Stimulated activated CD4-positive, alpha-beta T cell treated with anti-CD3 and anti-CD28 coated beads, Interleukin-12 subunit alpha, Interleukin-12 subunit beta, amount 100 ng/mL, for 24 hours (primary cell): ENCODE data around the gene DOCK2.
"Not testable (repeated sequence)": the region's sequence is repeated elsewhere in the genome, so short reads cannot be mapped to it uniquely, and the experiment has no call there.

Experiments
- DNase-seq, 2 experiments: peaks; one replicate each; pipeline ENCODE4 v3.0.0-alpha.2; 2020; ENCODE audit warnings: low read depth in 2 of 2

DOCK2 gene

DNA sequence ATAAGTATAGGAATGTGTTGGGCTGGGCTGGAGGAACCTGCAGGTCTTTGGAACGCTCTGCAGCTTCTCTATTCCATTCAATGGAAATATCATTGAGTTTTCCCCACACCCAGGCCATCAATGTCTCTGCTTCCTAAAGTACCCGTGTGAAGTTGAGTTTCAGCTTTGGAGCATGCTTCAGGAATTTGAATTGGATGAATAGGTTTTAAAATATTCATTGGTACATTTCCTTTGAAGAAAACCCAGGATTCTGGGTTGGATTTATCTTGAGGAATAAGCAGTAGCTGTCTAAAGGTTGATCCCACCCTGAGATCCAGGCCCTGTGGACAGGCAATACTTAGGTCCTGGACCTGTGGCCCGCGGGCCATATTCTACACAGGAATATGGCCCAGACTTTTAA lies 306.0 kb downstream of the DOCK2 start:
- DNase-seq, result no peak

DNA sequence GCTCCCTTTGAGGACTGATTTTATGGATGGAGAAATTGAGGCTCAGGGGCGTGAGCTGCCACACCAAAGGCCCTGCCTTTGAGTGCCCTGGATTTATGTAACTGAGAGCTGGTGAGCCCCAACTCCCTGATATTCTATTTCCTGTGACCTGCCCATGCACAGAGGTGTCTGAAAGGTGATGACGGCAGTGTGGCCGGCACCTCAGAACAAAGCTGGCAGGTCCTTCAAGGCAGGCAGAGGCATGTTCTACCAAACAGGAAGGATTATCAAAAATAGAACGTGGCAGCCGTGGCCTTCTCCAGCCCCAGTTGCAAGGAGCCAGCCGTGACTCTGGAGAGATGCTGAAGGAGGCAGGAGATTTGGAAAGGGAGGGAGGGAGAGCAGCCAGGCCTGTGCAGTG lies 307.0 kb downstream of the DOCK2 start:
- no peak for DNase-seq

DNA sequence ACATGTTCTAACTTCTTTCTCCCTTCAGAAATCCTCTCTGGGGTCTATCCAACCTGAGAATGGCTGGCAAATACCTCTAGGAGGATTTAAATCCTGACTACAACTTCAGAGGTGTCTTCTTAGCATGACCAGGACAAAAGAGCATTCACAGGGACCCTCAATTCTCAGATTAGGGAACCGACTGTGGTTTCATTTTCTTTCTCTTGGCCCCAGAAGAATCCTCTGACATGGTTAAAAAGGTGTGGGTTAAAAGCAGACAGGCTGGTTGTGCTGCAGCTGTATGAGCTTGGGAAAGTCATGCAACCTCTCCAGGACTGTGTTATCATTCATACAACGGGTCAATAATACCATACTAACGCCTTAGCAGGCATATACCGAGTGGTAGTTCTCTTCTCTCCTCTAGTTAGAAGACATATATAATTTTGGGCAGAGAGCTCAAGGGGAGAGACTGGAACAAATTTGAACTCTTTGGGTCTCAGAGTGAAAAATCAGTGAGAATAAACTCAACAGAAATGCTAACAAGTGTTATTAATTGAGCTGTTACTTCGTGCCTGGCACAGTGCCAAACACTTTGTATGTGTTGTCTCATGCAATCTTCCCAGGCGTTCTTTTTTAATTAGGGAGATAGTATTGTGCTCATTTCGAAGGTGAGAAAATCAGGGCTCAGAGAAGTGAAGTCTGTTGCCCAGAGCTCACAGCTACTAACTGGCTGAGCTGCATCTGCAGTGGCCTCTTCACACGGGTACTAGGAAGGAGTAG lies 308.0 kb downstream of the DOCK2 start:
- no peak for DNase-seq

DNA sequence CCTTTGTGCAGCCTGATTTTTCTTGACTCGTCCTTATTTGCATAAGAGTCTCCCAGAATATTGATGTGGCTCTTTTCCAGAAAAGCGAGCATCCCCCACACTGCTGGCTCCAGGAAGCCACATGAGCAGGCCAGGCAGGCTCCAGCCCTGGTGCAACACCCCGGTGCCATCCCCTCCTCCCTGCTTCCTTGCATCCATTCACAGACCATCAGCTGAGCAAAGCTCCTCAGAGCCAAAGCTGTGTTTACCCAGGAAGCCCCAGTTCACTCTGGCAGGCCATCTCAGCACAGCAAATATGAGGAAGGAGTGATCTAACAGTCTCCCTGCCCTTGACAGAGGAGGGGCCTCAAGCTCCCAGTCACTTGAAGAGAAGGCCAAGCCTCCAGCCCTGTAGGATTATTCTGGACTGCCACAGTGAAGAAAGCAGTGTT lies 308.8 kb downstream of the DOCK2 start:
- DNase-seq, result no peak

DNA sequence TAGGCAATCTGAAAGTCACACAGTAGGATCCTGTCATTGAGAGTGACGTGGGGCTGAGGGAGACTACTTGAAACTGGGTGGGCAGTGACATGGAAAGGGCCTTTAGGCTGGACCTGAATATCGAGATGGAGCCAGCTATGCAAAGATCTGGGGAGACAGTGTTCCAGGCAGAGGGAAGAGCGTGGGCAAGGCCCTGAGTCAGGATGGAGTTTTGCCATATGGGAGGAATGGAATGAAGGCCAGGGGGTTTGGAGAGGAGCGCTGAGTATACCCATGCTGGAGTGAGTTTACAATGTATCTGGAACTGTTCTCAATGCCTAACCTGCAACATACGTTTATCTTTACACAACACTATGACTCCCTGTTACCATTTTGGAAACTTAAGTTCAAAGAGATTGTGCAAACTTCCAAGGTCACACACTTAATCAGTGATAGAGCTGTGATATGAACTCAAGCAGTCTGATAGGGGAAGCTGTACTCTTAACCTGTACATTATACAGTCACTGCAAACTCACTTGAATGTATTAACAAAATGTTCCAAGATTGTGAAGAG lies 309.7 kb downstream of the DOCK2 start:
- no peak for DNase-seq

DNA sequence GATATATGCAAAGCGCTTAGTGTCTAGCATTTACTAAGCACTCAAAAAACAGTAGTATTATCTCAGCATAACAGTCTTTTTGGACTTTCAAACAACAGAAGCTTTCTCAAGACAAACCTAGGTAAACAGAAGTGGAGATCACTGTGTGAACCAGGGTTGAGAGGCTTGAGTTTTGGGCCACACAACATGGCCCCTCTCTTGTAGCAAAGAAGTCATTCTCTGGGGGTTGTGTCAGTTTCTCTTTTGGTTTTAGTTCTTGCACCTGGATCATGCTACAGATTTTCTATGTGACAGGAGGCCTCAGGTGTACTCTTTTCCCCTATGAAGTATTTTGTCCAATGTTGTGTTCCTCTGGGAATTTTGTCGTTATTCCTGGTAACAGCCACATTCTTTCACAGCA lies 313.3 kb downstream of the DOCK2 start:
- DNase-seq, result no peak

DNA sequence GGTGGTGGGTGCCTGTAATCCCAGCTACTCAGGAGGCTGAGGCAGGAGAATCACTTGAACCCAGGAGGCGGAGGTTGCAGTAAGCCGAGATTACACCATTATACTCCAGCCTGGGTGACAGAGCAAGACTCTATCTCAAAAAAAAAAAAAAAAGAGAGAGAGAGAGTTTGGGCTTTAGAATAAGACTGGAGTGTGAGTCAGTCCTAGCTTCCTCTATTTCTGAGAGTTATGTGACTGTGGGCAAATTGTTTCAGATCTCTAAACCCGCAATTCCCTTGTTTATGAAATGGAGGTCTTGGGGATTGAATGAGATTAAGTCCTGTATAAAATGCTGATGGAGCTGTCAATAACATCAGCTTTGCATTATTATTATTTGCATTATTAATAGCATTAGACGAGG lies 316.1 kb downstream of the DOCK2 start:
- DNase-seq, result not testable (repeated sequence)

DNA sequence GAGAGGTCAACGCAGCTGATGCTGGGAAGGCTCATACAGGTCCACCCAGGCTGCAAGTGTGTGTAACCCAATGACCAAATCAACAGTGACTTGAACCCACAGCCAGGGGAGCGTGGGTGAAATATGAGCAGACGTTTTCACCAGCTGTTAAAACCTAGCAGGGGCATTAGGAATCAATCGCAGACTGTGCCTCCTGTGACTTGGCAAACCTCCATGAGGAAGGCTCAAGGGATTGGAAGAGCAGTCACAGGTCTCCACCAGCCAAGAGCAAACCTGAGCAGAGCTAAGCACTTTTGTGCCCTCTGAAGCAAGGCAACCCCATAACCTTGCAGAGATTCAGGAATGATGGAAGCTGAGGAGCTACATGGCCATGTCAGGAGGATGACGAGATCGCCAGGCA lies 317.7 kb downstream of the DOCK2 start:
- no peak for DNase-seq

DNA sequence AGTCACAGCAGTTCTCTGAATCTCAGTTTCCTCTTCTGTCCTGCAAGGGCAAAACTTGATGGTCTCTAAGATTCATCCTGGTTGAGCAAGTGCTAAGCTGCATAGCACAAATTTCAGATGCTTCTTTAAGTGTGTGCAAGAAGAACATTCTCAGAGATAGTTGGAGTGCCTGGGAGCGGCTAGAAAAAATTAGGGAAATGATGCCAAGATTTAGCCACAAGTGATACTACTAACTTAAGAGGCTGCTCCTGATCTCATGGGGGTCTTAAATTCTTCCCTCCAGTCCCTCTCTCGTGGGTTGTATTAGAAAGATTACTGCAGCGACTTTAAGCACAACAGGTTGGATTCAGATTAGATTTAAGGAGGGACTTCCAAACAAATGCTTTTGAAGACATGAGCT lies 319.1 kb downstream of the DOCK2 start:
- DNase-seq, result no peak

DNA sequence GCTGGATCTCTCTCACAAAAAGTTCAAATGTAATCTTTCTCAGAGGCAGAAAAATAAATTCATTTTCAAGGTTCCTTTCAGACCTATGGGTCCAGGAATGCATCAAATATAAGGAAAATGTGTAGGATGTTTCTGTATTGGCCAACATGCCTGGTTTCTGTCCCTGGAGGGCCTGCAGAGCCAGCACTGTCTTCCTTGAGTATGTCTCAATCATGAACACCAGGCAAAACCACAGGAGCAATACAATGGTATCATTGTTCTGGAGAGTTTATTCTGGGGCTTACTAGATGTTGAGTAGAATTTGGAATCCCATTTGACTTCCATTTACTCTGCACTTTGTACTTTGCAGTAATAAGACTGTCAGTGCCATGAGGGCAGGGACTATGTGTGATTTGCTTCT lies 319.7 kb downstream of the DOCK2 start:
- DNase-seq, result no peak

DNA sequence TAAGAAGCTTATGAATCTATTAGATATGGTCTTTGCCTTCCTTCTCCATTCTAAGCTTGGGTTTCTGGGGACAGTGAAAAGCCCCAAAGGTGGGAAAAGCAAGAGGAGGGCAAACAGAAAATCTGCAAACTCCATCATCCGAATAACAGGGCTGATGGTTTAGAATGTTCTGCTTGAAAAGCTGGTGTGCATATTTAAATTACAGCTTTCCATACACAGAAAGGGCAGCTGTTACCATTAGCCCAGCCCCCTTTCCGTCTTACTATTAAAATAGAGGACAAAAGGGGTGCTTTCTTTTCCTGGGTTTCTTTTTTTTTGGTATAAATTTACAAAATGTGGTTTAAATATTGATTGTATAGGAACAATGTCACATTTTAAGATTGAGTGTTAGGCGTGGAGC lies 321.2 kb downstream of the DOCK2 start:
- no peak for DNase-seq

DNA sequence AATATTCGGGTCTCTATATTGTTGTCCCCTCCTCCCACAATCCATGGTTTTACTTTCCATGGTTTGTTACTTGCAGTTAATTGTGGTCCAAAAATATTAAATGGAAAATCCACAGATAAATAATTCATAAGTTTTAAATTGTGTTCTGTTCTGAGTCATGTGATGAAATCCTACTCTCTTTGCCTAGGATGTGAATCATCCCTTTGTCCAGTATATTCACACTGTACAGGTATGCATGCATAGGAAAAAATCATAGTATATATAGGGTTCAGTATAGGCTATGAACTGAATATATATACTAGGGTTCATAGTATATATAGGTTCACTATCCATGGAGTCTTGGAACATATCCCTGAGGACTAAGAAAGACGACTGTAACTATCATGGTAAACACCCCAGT lies 323.6 kb downstream of the DOCK2 start:
- DNase-seq, result no peak

DNA sequence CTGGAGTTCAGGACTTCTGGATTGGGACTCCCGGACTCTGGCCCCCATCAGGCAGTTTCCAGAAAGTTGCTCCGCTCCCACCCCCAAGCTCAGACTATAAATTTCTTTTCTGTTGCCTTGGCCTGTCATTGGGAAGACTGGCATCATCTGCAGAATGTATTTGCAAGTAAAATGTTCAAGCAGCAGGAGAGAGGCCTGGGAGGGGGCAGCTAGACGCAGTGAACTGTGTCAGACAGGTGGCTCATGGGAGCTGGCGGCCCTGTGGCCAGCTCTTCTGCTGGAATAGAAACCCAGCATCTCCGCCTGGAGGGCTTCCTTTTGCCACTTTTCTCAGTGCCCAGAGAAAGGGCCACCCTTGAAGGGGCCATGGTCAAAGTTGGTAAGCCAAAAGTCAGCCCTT lies 327.2 kb downstream of the DOCK2 start:
- no peak for DNase-seq

DNA sequence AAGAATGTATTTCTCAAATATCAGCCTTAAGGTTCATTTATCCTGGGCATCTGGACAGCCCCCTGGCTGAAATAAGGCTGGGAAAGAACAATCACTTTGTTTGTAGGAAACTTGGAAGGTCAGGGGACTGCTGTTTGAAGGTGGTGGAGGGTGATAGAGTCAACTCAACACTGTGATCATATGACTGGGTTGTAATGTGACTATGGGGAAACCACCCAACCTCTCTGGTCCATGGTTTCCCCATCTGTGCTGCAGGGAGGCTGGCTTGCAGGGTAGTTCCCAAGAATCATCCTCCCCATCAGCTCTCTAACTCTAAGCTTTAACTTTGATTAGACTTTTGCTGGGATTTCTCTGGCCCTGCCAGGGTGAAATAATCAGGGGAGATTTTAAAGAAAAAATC lies 333.3 kb downstream of the DOCK2 start:
- no peak for DNase-seq

DNA sequence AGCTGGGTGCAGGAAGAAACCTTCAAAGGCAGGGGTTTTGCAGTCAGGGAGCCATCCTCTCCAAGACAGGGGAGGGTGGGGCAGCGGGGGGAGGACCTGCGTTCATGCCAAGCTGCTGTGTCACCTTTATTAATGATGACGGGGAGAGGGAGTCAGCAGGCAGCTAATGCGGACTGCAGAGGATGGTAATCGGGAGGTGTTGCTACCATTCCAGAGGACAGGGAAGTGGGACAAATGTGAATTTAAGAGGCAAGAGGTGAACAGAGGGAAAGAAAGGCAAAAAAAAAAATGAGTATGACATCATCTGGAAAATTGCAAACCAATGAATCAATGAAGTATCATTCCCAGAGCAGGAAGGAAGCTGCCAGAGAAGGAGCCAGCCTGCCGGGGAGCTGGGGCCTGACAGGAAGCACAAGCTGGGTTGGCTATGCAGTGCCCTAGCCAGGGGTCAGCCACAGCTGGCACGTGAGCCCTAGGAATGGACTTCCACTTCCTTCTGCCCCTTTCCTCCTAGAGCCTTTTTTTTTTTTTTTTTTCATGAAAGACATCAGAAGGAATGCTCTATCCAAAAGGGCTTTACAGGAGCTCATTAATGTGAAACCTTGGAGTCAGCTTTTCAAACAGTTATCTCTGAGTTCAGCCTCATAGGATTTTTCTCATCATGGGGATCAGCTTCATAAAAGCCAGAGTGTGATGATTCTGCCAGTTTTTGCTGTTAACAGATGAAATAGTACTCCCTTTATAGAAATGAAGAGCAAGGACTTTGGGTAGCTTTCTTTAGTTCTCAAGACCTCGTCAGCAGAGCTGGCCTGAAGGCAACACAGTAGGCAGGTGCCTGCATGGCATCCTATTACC lies 334.1 kb downstream of the DOCK2 start:
- DNase-seq, result no peak

DNA sequence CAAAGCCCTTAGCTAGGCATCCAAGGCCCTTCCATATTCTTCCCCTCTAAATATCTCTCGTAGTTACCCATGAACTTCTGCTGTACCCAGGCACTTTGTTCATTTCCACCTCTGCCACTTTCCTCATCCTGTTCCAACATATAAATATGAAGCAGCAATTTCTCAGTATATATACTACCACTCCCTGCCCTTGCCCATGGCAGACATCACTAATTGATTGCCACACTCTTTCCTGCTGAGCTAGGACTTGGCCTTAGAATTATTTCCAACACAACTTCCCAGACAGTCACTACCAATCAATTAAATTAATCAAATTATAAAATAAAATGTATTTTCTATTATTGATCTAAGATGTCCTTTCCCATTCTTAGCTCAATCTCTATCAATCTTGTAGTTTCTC lies 334.7 kb downstream of the DOCK2 start:
- DNase-seq, result no peak

DNA sequence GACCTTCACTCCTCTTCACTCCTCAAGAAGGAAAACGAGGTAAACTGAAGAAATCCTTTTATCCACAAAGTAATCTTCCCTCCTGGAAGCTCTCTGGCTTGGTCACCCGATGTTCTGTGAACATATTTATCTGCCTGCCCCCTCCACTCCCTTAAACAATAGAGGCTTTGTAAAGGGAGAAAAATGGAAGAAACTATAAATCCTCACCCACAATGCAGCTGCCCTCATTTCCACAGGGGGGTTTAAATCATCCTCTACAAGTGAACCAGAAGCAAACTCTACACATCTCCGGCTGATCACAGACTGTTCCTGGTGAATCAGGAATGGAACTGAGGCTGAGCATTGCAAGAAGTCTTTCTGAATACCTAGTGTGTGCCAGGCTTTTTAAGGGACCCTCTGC lies 336.0 kb downstream of the DOCK2 start:
- no peak for DNase-seq

DNA sequence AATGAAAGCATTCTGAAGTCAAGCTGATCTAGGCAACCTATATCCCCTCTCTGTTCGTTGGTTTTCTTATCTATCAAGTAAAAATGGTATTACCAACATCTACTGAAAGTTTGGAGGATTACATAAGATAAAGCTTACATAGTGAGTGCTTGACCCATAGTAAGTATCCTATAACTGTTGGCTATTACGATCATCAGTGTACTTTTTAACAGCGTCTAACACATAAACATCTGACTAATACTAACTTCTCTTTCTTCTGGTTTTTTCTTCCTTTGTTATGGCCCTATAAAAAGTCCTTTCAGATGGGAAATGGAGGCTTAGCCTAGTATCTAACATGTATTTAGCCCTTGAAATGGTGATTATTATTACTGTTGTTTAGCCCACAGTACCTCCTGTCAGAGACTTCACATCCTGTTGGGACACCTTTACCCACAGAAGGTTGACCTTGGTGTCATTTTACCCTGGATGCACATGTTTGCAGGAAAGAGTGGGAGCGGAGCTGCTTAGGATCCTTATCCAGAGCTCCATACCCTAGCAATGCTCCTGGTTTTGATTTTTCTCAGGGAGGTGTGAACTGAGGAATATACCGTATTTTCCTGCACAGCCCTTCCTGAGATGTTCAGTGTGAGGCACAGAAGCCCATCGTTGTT lies 337.2 kb downstream of the DOCK2 start:
- no peak for DNase-seq

DNA sequence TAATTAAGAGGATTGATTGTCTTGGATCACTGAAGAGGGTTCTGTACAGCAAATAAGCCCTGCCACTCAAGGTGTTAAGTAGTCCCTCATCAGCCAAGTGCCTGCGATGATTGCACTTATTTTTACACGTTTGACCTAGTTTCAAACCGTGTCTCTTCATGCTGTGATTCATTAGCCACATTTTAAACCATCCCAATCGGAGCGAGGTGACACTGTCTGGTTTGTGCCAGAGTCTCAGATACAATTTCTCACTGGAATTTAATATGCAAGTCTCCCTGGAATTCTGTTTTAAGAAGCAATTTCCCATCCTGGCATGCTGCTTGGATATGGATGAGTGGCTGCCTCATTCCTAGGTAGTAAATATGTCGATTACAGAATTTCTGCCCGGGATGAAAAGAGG lies 341.6 kb downstream of the DOCK2 start:
- no peak for DNase-seq

DNA sequence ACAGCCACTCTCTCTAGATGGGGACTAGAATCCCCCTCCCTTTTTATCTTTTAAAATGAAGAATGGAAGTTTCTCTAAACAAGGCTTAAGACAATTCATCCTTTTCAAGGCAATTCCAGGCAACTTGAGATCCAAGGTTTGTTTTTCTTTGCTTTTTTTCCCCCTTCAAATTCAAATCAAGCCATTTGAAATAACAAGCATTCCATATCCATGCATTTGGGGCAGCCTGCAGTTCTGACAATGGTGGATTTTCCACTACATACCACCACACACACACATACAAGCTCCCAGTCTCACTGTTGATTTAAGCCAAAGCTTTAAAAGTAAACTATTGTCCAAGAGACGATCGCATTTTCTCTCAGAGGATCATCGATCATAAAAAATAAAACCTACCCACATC lies 342.8 kb downstream of the DOCK2 start:
- DNase-seq, result no peak

DNA sequence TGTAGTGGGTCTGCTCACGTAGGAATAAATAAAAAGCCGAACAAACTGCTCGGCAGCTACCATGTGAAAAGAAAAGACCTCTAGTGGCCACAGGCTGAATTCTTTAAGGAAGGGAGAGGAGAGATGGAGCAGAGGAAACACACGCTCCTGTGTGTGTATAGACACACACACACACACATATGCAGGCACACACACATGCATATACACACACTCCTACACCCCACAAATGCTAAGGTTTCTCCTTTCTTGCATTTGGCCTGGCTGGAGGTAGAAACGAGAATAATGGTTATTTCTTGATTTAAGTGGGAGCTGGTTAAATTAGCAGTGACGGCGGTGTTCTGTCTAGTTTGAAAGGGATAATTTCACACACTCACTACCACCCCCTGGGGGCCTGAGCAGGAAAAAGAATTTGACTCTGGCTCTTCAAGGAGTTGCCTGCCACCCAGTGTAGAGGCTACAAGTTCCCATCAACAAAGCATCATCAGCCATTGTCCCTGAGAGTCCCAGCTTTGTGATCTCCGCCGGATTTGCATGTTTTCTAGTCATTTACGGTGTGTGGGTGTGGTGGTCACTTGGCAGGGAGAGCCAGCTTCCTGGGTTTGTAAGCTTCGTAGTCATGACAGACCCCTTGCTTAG lies 343.5 kb downstream of the DOCK2 start, which contains the start of gene INSYN2B:
TSS of gene INSYN2B (minus strand) at position 78 of the 636 bp plus-strand sequence. CDS start 96,597 bp downstream, outside the sequence.
- DNase-seq, result peak in 1 of 2 experiments; percentile 6

DNA sequence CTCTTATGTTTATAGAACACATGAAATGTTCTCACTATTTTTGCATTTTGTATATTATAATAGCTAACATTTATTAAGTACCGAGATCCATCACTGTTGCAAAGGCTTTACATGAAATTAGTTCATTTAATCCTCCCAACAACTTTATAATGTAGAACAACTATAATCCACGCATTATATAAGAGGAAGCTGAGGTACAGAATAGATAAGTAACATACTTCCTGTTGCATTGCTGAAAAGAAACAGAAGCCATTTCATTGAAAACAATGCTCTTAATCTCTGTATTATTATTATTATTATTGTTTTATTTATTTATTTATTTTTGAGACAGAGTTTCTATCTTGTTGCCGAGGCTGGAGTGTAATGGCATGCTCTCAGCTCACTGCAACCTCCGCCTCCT lies 351.1 kb downstream of the DOCK2 start:
- no peak for DNase-seq
